Measurements from ENCODE around the gene ARHGAP15. TPM values are rescaled to one million over a fixed set of nuclear protein-coding genes. Genes with fewer than 3 reads are reported as not detected.

Gene ARHGAP15
- polyA plus RNA-seq, 1 donor from 2014 or later: 0.30 TPM

DNA sequence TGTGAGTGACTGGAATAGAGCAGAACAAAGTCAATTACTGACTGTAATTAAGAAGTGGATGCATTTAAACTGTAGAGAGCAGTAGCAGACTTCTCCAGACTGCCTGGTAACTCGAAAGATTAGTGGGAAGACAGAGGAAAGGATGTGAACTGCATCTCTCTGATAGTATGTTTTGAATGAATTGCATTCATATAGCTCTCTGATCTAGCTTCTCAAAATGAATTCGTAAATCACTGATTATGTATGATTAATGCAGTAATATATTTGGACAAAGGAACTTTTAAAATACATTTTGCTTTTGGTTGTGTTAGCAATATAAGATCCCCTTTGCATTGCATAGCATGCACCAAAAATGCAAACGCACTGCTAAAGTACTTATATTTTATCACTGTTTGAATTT is 304.0 kb downstream of the ARHGAP15 start:
- no peak overlapping the region for H3K4me2 ChIP-seq (ENCODE audit: low read length)
- H2AFZ ChIP-seq (ENCODE audit: low read depth, low read length): no peak overlapping the region
- H3K27ac ChIP-seq (ENCODE audit: low read length): no peak overlapping the region

DNA sequence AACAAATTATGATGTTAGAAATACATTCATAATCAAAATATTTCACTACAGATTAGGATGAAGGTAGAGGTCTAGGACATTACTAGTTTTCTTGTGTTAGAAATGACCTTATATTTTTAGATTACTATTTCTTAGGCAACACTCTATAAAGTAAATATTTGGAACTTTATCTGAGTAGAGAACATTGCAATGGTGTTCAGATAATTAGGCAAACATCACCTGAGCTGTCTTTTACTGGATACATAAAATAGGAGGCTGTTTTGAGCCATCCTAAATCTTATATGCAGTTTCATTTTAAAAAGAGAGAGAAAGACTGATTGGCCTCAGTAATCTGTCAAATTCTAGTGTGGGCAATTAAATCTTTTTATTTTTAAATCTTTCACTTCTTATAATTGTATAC is 304.6 kb downstream of the ARHGAP15 start:
- H3K79me2 ChIP-seq (replicated peaks; ENCODE audit: insufficient read depth, low read length): no peaks in the 10 kb centered on the region
- H2AFZ ChIP-seq (ENCODE audit: low read depth, low read length): no peak overlapping the region
- no peak overlapping the region for H3K9ac ChIP-seq (ENCODE audit: low read length)
- H3K4me2 ChIP-seq (ENCODE audit: low read length): no peak overlapping the region
- H3K27ac ChIP-seq (ENCODE audit: low read length): no peak overlapping the region
- peaks cover 4% of the 10 kb centered on the region for H3K9me2 ChIP-seq (ENCODE audit: insufficient read depth, low read length)
- H3K27me3 ChIP-seq (ENCODE audit: insufficient read depth, low read depth, low read length): no peaks in the 10 kb centered on the region
- H3K9me3 ChIP-seq (ENCODE audit: low read length): no peaks in the 10 kb centered on the region
- no peaks in the 10 kb centered on the region for H4K20me1 ChIP-seq (ENCODE audit: insufficient read depth)
- H3K36me3 ChIP-seq (ENCODE audit: insufficient read depth, low read length): no peaks in the 10 kb centered on the region
- TF ChIP-seq MXI1 (conservative IDR thresholded peaks at IDR 0.05; ENCODE audit: poor library complexity, severe bottlenecking): no peak
- TF ChIP-seq EP300 (conservative IDR thresholded peaks at IDR 0.05; ENCODE audit: poor library complexity, severe bottlenecking): no peak
- TF ChIP-seq, protein P1, sequence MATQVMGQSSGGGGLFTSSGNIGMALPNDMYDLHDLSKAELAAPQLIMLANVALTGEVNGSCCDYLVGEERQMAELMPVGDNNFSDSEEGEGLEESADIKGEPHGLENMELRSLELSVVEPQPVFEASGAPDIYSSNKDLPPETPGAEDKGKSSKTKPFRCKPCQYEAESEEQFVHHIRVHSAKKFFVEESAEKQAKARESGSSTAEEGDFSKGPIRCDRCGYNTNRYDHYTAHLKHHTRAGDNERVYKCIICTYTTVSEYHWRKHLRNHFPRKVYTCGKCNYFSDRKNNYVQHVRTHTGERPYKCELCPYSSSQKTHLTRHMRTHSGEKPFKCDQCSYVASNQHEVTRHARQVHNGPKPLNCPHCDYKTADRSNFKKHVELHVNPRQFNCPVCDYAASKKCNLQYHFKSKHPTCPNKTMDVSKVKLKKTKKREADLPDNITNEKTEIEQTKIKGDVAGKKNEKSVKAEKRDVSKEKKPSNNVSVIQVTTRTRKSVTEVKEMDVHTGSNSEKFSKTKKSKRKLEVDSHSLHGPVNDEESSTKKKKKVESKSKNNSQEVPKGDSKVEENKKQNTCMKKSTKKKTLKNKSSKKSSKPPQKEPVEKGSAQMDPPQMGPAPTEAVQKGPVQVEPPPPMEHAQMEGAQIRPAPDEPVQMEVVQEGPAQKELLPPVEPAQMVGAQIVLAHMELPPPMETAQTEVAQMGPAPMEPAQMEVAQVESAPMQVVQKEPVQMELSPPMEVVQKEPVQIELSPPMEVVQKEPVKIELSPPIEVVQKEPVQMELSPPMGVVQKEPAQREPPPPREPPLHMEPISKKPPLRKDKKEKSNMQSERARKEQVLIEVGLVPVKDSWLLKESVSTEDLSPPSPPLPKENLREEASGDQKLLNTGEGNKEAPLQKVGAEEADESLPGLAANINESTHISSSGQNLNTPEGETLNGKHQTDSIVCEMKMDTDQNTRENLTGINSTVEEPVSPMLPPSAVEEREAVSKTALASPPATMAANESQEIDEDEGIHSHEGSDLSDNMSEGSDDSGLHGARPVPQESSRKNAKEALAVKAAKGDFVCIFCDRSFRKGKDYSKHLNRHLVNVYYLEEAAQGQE (IDR thresholded peaks at IDR 0.05; ENCODE audit: borderline replicate concordance): no peak
- no peak for TF ChIP-seq EZH2 (IDR thresholded peaks at IDR 0.05; ENCODE audit: borderline replicate concordance, insufficient read depth, low read length, poor library complexity, severe bottlenecking)
- TF ChIP-seq, protein P2, sequence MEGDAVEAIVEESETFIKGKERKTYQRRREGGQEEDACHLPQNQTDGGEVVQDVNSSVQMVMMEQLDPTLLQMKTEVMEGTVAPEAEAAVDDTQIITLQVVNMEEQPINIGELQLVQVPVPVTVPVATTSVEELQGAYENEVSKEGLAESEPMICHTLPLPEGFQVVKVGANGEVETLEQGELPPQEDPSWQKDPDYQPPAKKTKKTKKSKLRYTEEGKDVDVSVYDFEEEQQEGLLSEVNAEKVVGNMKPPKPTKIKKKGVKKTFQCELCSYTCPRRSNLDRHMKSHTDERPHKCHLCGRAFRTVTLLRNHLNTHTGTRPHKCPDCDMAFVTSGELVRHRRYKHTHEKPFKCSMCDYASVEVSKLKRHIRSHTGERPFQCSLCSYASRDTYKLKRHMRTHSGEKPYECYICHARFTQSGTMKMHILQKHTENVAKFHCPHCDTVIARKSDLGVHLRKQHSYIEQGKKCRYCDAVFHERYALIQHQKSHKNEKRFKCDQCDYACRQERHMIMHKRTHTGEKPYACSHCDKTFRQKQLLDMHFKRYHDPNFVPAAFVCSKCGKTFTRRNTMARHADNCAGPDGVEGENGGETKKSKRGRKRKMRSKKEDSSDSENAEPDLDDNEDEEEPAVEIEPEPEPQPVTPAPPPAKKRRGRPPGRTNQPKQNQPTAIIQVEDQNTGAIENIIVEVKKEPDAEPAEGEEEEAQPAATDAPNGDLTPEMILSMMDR (IDR thresholded peaks at IDR 0.05; ENCODE audit: poor library complexity, severe bottlenecking): no peak
- TF ChIP-seq RAD21 (conservative IDR thresholded peaks at IDR 0.05): no peak
- no peak for TF ChIP-seq POLR2AphosphoS5 (IDR thresholded peaks at IDR 0.05)
- TF ChIP-seq TAF1 (IDR thresholded peaks at IDR 0.05; ENCODE audit: low read depth): no peak
- no peak for TF ChIP-seq SMC3 (conservative IDR thresholded peaks at IDR 0.05; ENCODE audit: poor library complexity)
- H3F3A ChIP-seq (ENCODE audit: insufficient read depth, low read length, poor library complexity, severe bottlenecking): no peaks in the 10 kb centered on the region
- no peak overlapping the region for H3K4me3 ChIP-seq (ENCODE audit: low read length)

More for the DNA sequence above, 304.0 kb downstream of the ARHGAP15 start:
- peaks cover 4% of the 10 kb centered on the region for H3K9me2 ChIP-seq (ENCODE audit: insufficient read depth, low read length)
- no peak overlapping the region for H3K9ac ChIP-seq (ENCODE audit: low read length)
- H3F3A ChIP-seq (ENCODE audit: insufficient read depth, low read length, poor library complexity, severe bottlenecking): no peaks in the 10 kb centered on the region
- H3K36me3 ChIP-seq (ENCODE audit: insufficient read depth, low read length): no peaks in the 10 kb centered on the region
- TF ChIP-seq SMC3 (conservative IDR thresholded peaks at IDR 0.05; ENCODE audit: poor library complexity) (peak; percentile 14), EZH2 (IDR thresholded peaks at IDR 0.05; ENCODE audit: borderline replicate concordance, insufficient read depth, low read length, poor library complexity, severe bottlenecking) (no peak), RAD21 (conservative IDR thresholded peaks at IDR 0.05) (peak; percentile 47), EP300 (conservative IDR thresholded peaks at IDR 0.05; ENCODE audit: poor library complexity, severe bottlenecking) (no peak), POLR2AphosphoS5 (IDR thresholded peaks at IDR 0.05) (no peak), TAF1 (IDR thresholded peaks at IDR 0.05; ENCODE audit: low read depth) (no peak), MXI1 (conservative IDR thresholded peaks at IDR 0.05; ENCODE audit: poor library complexity, severe bottlenecking) (no peak)
- TF ChIP-seq, protein P2 (IDR thresholded peaks at IDR 0.05; ENCODE audit: poor library complexity, severe bottlenecking): peak; percentile 49
- TF ChIP-seq, protein P1 (IDR thresholded peaks at IDR 0.05; ENCODE audit: borderline replicate concordance): no peak
- H3K4me3 ChIP-seq (ENCODE audit: low read length): no peak overlapping the region
- H3K9me3 ChIP-seq (ENCODE audit: low read length): no peaks in the 10 kb centered on the region
- H3K27me3 ChIP-seq (ENCODE audit: insufficient read depth, low read depth, low read length): no peaks in the 10 kb centered on the region
- H4K20me1 ChIP-seq (ENCODE audit: insufficient read depth): no peaks in the 10 kb centered on the region
- H3K79me2 ChIP-seq (replicated peaks; ENCODE audit: insufficient read depth, low read length): no peaks in the 10 kb centered on the region
